HepG2 (cell line): ENCODE measurements around the gene SYMPK. TPM values are rescaled to one million over a fixed set of nuclear protein-coding genes. Genes with fewer than 3 reads are reported as not detected.

ENCODE experiments used
- PRDM10 ChIP-seq: sonication (generic); formaldehyde crosslinking; IDR thresholded peaks from 2 replicates; pipeline ENCODE4 v1.4.0; 2020; ENCODE audit warnings: low read depth, missing genetic modification reagents
- SOX13 ChIP-seq, 3 experiments: fragments of 450-650 bp in 1 of 3; sonication (generic) in 1 of 3; formaldehyde crosslinking in 1 of 3; IDR thresholded peaks in 2 of 3; conservative IDR thresholded peaks in 1 of 3; 2 replicates each; pipeline versions ENCODE4 v1.5.0 to v1.6.1; 2016 to 2020; ENCODE audit warnings: antibody characterized with exemption in 1 of 3, mild to moderate bottlenecking in 1 of 3, missing compliant biosample characterization in 1 of 3, missing genetic modification reagents in 1 of 3, moderate library complexity in 1 of 3
- TCF12 ChIP-seq, 2 experiments: fragments of 450-650 bp in 1 of 2; sonication (generic) in 1 of 2; formaldehyde crosslinking in 1 of 2; IDR thresholded peaks; 2 replicates each; pipeline versions ENCODE4 v1.6.1 to v1.8.0; 2017 to 2022; ENCODE audit warnings: antibody characterized with exemption in 1 of 2, mild to moderate bottlenecking in 1 of 2, missing genetic modification reagents in 1 of 2, moderate library complexity in 1 of 2
- TOPORS ChIP-seq: sonication (generic); formaldehyde crosslinking; IDR thresholded peaks from 2 replicates; pipeline ENCODE4 v1.8.0; 2023; ENCODE audit warnings: mild to moderate bottlenecking, missing genetic modification reagents
- ZBTB3 ChIP-seq: sonication (generic); formaldehyde crosslinking; IDR thresholded peaks from 2 replicates; pipeline ENCODE4 v1.4.0; 2020; ENCODE audit warnings: low read depth, mild to moderate bottlenecking, moderate library complexity, missing genetic modification reagents, borderline replicate concordance
- ZNF383 ChIP-seq: sonication (generic); formaldehyde crosslinking; IDR thresholded peaks from 2 replicates; pipeline ENCODE4 v1.4.0; 2020; ENCODE audit warnings: missing genetic modification reagents, mild to moderate bottlenecking, borderline replicate concordance
- ZNF609 ChIP-seq: sonication (generic); formaldehyde crosslinking; IDR thresholded peaks from 2 replicates; pipeline ENCODE4 v1.4.0; 2020; ENCODE audit warnings: mild to moderate bottlenecking, missing genetic modification reagents, borderline replicate concordance
- ZNF704 ChIP-seq: sonication (generic); formaldehyde crosslinking; IDR thresholded peaks from 2 replicates; pipeline ENCODE4 v1.8.1; 2023; ENCODE audit warnings: mild to moderate bottlenecking, inconsistent platforms, moderate library complexity, missing genetic modification reagents, borderline replicate concordance
- polyA plus RNA-seq, 8 experiments: library from polyadenylated mRNA; depleted of rRNA in 3 of 8; stranded (reverse) in 7 of 8; unstranded in 1 of 8; fragments of >200 nt; fragmentation: Illumina TruSeq in 4 of 8; extraction: Trizol in 4 of 8; gene quantifications; 2 replicates each; pipeline versions ENCODE4 v1.2.1 to v1.2.3, GENCODE V29; 2011 to 2016; ENCODE audit warnings: low read depth in 4 of 8, missing spikeins in 1 of 8, mixed read lengths in 1 of 8; ENCODE audit not compliant: insufficient read depth in 1 of 8
- total RNA-seq, 5 experiments: library from RNA; depleted of rRNA; stranded (reverse); fragments of >200 nt; fragmentation: Illumina TruSeq; extraction: Trizol; gene quantifications; 2 replicates each; pipeline ENCODE4 v1.2.3, GENCODE V29; 2016; ENCODE audit warnings: low read depth in 1 of 5

The SYMPK gene
- total and polyA plus RNA-seq, 2 of the 13 experiments (the other 11 are each of a cell fraction or from before 2014, with no cell fraction given), result 21.9 to 55.7 TPM

- TF ChIP-seq ZNF704 (CRISPR knock-in tag) (peak; percentile 71; the same call in 1 of the 2 replicates), ZBTB3 (CRISPR knock-in tag) (no peak), SOX13 (IDR thresholded peaks at IDR 0.05) (no peak), SOX13 (CRISPR knock-in tag; conservative IDR thresholded peaks at IDR 0.05 in 1 of 2, IDR thresholded peaks at IDR 0.05 in 1 of 2) (peak in 1 of 2 experiments; percentile 71; a peak in 2 of 4 replicates), TCF12 (IDR thresholded peaks at IDR 0.05) (no peak), TCF12 (CRISPR knock-in tag; IDR thresholded peaks at IDR 0.05) (peak; percentile 87), ZNF383 (peak; percentile 15; the same call in 1 of the 2 replicates), TOPORS (no peak), ZNF609 (CRISPR knock-in tag) (peak; percentile 83; the same call in 1 of the 2 replicates), PRDM10 (CRISPR knock-in tag) (0 out of 2 replicates have a peak, but pooled peaks have one; percentile 24)
Measured at GRCh38 chr19:45881909-45882528, 19.1 kb upstream of the SYMPK start (continued).
